Cardiac muscle cell (in vitro differentiated cells and primary cell): ENCODE data around the gene NFATC2. TPM values are rescaled to one million over a fixed set of nuclear protein-coding genes. Genes with fewer than 3 reads are reported as not detected.

Experiments used
- DNase-seq, 2 donors: peaks; one replicate each; pipeline versions ENCODE4 v3.0.0 to v3.0.0-alpha.2; 2010 to 2017; ENCODE audit warnings: low read depth in 1 of 2, low spot score in 1 of 2
- H3K27ac ChIP-seq: fragments of 200-600 bp; sonication (generic); 2 replicates; pipeline ENCODE4 v1.5.1; 2016
- H3K27me3 ChIP-seq: fragments of 200-600 bp; sonication (generic); 2 replicates; pipeline ENCODE4 v1.6.0; 2016; ENCODE audit warnings: control low read depth
- H3K36me3 ChIP-seq: fragments of 200-600 bp; sonication (generic); 2 replicates; pipeline ENCODE4 v1.5.1; 2016; ENCODE audit warnings: control low read depth
- H3K4me1 ChIP-seq: fragments of 200-600 bp; sonication (generic); 2 replicates; pipeline ENCODE4 v1.8.1; 2017; ENCODE audit warnings: low read depth, mild to moderate bottlenecking, mixed run types
- H3K4me3 ChIP-seq: fragments of 200-600 bp; sonication (generic); 2 replicates; pipeline ENCODE4 v1.5.1; 2016; ENCODE audit warnings: mild to moderate bottlenecking
- H3K9me3 ChIP-seq: fragments of 200-600 bp; sonication (generic); 2 replicates; pipeline ENCODE4 v1.5.1; 2017; ENCODE audit warnings: low read depth, mild to moderate bottlenecking, control low read depth
- polyA plus RNA-seq: library from polyadenylated mRNA; unstranded; fragments of >200 nt; fragmentation: Nextera tagmentation; extraction: Ambion mirVana; gene quantifications from 2 replicates; pipeline ENCODE4 v1.2.1, GENCODE V29; 2016
- total RNA-seq: library from RNA; depleted of rRNA; stranded (reverse); fragments of >200 nt; gene quantifications from 2 replicates; pipeline ENCODE4 v1.2.3, GENCODE V29; 2016
- TF ChIP-seq, protein P1 (sequence below): IDR thresholded peaks from 2 replicates; pipeline ENCODE4 v1.5.1; 2012; ENCODE audit warnings: low read depth, mild to moderate bottlenecking, low read length

NFATC2 gene
- total and polyA plus RNA-seq, 2 experiments from 2014 or later = 5.8 to 17.0 TPM

DNA sequence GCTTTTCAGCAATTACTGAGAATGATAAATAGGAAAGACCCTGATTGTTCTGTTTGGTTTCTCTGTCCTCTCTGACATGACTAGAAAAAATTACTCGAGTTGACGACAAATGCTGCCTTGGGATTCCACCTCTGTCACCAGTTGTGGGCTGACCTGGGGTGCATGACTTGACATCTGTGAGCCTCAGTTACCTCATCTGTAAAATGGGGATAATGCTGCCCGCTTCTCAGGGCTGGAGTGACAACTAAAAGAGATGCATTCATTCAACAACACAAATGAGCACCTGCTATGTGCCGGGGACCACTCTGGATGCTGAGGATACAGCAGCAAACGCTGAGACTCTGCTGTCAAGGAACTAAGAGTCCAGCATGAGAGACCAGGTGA is 94.8 kb downstream of the NFATC2 start:
- H3K27me3 ChIP-seq = no peaks in the 10 kb centered on the region
- peaks cover 43% of the 10 kb centered on the region for H3K4me1 ChIP-seq
- H3K9me3 ChIP-seq = no peaks in the 10 kb centered on the region
- no peak for DNase-seq
- H3K4me3 ChIP-seq = no peak overlapping the region
- TF ChIP-seq, protein P1, sequence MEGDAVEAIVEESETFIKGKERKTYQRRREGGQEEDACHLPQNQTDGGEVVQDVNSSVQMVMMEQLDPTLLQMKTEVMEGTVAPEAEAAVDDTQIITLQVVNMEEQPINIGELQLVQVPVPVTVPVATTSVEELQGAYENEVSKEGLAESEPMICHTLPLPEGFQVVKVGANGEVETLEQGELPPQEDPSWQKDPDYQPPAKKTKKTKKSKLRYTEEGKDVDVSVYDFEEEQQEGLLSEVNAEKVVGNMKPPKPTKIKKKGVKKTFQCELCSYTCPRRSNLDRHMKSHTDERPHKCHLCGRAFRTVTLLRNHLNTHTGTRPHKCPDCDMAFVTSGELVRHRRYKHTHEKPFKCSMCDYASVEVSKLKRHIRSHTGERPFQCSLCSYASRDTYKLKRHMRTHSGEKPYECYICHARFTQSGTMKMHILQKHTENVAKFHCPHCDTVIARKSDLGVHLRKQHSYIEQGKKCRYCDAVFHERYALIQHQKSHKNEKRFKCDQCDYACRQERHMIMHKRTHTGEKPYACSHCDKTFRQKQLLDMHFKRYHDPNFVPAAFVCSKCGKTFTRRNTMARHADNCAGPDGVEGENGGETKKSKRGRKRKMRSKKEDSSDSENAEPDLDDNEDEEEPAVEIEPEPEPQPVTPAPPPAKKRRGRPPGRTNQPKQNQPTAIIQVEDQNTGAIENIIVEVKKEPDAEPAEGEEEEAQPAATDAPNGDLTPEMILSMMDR = no peak
- peaks cover 5% of the 10 kb centered on the region for H3K36me3 ChIP-seq
- peak overlapping the region; percentile 91 for H3K27ac ChIP-seq

DNA sequence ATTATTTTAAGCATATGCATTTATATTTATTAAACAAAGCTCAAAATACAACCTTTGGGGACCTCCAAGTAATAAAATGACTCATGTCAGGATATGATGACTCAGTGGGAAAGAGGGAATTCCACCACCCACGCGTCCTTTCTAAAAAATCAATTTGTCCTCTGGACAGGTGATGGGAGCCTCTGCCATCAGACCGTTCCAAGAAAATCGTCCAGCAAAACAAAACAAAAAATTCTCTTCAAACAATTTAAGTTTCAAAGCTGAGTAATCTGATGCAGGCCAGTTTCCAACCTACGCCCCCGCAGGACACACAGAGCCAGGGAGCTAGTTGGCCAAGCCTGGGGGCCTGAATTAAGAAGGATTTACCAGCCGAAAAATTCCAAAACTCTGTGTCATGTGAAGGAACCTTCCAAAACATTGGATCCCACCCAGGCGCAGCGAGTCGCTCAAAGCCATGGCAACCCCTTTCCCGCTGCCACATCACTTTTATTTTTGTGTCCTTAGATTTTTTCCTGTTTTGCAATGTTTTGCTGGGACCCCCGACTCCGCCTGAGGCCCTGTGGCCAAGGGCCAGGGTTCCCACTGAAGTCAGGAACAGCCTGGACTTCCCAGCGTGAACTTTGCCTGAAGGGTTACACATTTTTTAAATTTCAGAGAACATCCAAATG is 95.3 kb downstream of the NFATC2 start:
- peak in 1 of 2 donors; percentile 96 for DNase-seq
- Histone ChIP-seq H3K4me3 (no peak overlapping the region), H3K27ac (peak overlapping the region; percentile 91)

DNA sequence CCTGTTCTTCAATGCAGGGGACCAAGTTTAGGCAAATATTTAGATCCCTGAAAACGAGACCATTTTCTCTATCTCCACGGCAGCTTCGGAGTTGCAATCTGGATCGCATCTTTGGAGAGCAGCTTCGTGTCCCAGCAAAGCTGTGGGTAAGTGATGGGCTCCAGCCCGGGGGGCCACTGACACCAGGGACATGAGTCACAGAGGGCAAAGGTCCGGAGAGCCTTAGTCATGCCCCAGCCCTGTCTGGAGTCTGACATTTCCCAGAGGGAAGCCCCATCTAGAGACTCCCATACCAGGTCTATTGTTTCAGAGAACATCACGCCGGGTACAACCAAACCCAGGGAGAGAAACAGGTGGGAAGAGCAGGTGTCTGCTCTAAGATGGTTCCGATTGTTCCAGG is 95.9 kb downstream of the NFATC2 start:
- TF ChIP-seq, protein P1 = no peak

More for the DNA sequence above, 95.3 kb downstream of the NFATC2 start:
- no peaks in the 10 kb centered on the region for H3K9me3 ChIP-seq
- peaks cover 43% of the 10 kb centered on the region for H3K4me1 ChIP-seq
- TF ChIP-seq, protein P1 = no peak
- H3K27me3 ChIP-seq = no peaks in the 10 kb centered on the region
- H3K36me3 ChIP-seq = peaks cover 3% of the 10 kb centered on the region

DNA sequence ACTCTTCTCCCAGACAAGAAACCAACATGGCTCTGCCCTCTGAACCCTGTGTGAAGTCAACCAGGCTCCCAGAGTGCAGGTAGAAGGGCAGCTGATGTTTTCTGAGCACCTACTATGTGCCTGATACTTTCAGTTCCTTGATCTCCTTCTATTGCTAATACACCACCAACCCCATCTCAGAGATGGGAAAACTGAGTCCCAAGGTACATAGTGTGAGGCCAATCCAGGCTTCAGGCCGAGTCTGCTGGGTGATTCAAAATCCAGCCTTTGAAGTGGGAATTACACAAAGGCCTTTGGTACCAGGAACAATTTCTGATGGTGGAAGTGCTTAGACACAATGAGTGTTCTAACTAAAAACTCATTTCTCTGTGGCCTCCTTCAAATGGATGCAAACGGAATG is 96.3 kb downstream of the NFATC2 start:
- TF ChIP-seq, protein P1 = no peak
- H3K36me3 ChIP-seq = peaks cover 3% of the 10 kb centered on the region
- H3K27ac ChIP-seq = peak overlapping the region; percentile 91
- no peak overlapping the region for H3K4me3 ChIP-seq
- no peaks in the 10 kb centered on the region for H3K27me3 ChIP-seq
- H3K9me3 ChIP-seq = no peaks in the 10 kb centered on the region
- H3K4me1 ChIP-seq = peaks cover 38% of the 10 kb centered on the region
- peak in 1 of 2 donors; percentile 16 for DNase-seq

More for the DNA sequence above, 95.9 kb downstream of the NFATC2 start:
- peaks cover 3% of the 10 kb centered on the region for H3K36me3 ChIP-seq
- no peaks in the 10 kb centered on the region for H3K27me3 ChIP-seq
- no peaks in the 10 kb centered on the region for H3K9me3 ChIP-seq
- H3K4me1 ChIP-seq = peaks cover 38% of the 10 kb centered on the region
- no peak overlapping the region for H3K4me3 ChIP-seq
- peak in 1 of 2 donors; percentile 60 for DNase-seq
- peak overlapping the region; percentile 91 for H3K27ac ChIP-seq

DNA sequence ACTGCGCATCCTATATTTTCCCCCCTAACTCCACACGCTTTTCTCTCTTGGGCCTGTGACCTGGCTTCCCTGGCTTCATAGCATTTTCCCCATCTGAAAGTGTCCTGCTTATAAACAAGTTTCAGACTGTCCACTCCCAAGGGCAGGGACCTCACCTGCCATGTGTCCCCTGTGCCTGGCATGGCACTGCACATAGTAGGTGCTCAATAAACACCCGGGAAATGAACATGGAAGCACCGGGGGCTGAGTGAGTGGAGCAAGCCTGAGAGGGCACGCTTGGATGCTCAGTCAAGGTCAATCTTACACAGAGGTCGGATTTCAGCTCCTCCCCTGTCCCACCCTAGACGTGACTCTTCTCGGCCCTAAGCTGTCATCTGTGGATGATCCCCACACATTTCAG is 96.9 kb downstream of the NFATC2 start:
- Histone ChIP-seq H3K36me3 (peaks cover 3% of the 10 kb centered on the region), H3K9me3 (no peaks in the 10 kb centered on the region), H3K27me3 (no peaks in the 10 kb centered on the region), H3K27ac (no peak overlapping the region), H3K4me1 (peaks cover 31% of the 10 kb centered on the region), H3K4me3 (no peak overlapping the region)
- DNase-seq = no peak
- TF ChIP-seq, protein P1 = no peak
